Measurements from ENCODE around the gene SFRP2. TPM values are rescaled to one million over a fixed set of nuclear protein-coding genes. Genes with fewer than 3 reads are reported as not detected.

The SFRP2 gene
- total RNA-seq, 1 donor from 2014 or later, result 86.1 TPM

DNA sequence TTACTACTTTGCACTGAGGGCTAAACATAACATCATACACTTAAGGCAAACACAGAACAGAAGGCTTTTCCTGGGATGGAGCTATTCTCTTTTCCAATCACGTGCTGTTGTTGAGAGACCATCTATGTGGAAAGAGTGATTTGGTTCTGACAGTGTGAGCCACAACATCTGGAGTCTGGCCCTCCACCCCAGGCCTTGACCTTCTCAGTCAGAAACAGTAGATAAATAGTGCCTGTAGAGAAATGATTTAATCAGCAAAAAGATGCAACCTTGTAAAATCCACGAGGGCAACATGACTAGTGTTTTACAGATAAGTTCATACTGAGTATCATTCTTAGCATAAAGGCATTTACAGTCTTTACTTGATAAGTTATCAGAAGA, 10.8 kb upstream of the SFRP2 start:
- no peaks in the 10 kb centered on the region for H3K27me3 ChIP-seq

GRCh38 chr4:153798901-153799693, 10.2 kb upstream of the SFRP2 start:
- Histone ChIP-seq H3K79me2 (ENCODE audit: low read depth) (peaks cover 4% of the 10 kb centered on the region), H3K9ac (no peak overlapping the region), H3K9me3 (ENCODE audit: low read depth) (no peaks in the 10 kb centered on the region), H3F3A (ENCODE audit: low read depth) (no peaks in the 10 kb centered on the region), H4K20me1 (ENCODE audit: low read depth) (no peaks in the 10 kb centered on the region), H2AFZ (replicated peaks) (no peak overlapping the region), H3K4me1 (peaks cover 41% of the 10 kb centered on the region), H3K4me2 (no peak overlapping the region), H3K36me3 (no peaks in the 10 kb centered on the region), H3K27me3 (no peaks in the 10 kb centered on the region), H3K27ac (no peak overlapping the region), H3K4me3 (no peak overlapping the region)
- Mint-ChIP-seq H3K4me3 (no peak overlapping the region), H3K27ac (no peak overlapping the region), H3K36me3 (peaks cover 61% of the 10 kb centered on the region), H3K9me3 (peaks cover 47% of the 10 kb centered on the region), H3K4me1 (peaks cover 33% of the 10 kb centered on the region), H3K27me3 (ENCODE audit: insufficient read depth, low read depth) (peaks cover 2% of the 10 kb centered on the region)
- TF ChIP-seq EZH2phosphoT487 (IDR thresholded peaks at IDR 0.05) (no peak), EZH2 (IDR thresholded peaks at IDR 0.05) (no peak)
- TF ChIP-seq, protein P1, sequence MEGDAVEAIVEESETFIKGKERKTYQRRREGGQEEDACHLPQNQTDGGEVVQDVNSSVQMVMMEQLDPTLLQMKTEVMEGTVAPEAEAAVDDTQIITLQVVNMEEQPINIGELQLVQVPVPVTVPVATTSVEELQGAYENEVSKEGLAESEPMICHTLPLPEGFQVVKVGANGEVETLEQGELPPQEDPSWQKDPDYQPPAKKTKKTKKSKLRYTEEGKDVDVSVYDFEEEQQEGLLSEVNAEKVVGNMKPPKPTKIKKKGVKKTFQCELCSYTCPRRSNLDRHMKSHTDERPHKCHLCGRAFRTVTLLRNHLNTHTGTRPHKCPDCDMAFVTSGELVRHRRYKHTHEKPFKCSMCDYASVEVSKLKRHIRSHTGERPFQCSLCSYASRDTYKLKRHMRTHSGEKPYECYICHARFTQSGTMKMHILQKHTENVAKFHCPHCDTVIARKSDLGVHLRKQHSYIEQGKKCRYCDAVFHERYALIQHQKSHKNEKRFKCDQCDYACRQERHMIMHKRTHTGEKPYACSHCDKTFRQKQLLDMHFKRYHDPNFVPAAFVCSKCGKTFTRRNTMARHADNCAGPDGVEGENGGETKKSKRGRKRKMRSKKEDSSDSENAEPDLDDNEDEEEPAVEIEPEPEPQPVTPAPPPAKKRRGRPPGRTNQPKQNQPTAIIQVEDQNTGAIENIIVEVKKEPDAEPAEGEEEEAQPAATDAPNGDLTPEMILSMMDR (IDR thresholded peaks at IDR 0.05), result no peak
- no peak for DNase-seq (ENCODE audit: low spot score)

More for the DNA sequence above, 10.8 kb upstream of the SFRP2 start:
- no peak for DNase-seq (ENCODE audit: low spot score)
- no peaks in the 10 kb centered on the region for H3K9me3 ChIP-seq (ENCODE audit: low read depth)
- H3K36me3 Mint-ChIP-seq, result peaks cover 63% of the 10 kb centered on the region
- H3K4me2 ChIP-seq, result no peak overlapping the region
- no peak overlapping the region for H3K4me3 ChIP-seq
- H3K4me1 ChIP-seq, result peaks cover 38% of the 10 kb centered on the region
- peaks cover 28% of the 10 kb centered on the region for H3K4me1 Mint-ChIP-seq
- H3K36me3 ChIP-seq, result no peaks in the 10 kb centered on the region
- no peaks in the 10 kb centered on the region for H3K79me2 ChIP-seq (ENCODE audit: low read depth)
- H2AFZ ChIP-seq (replicated peaks), result no peak overlapping the region
- H3F3A ChIP-seq (ENCODE audit: low read depth), result no peaks in the 10 kb centered on the region
- H3K27ac Mint-ChIP-seq, result no peak overlapping the region
- H3K27ac ChIP-seq, result no peak overlapping the region
- TF ChIP-seq, protein P1 (IDR thresholded peaks at IDR 0.05), result no peak
- no peak for TF ChIP-seq EZH2phosphoT487 (IDR thresholded peaks at IDR 0.05)
- no peak for TF ChIP-seq EZH2 (IDR thresholded peaks at IDR 0.05)
- peaks cover 47% of the 10 kb centered on the region for H3K9me3 Mint-ChIP-seq
- no peaks in the 10 kb centered on the region for H4K20me1 ChIP-seq (ENCODE audit: low read depth)
- no peak overlapping the region for H3K9ac ChIP-seq
- H3K4me3 Mint-ChIP-seq, result no peak overlapping the region
- peaks cover 2% of the 10 kb centered on the region for H3K27me3 Mint-ChIP-seq (ENCODE audit: insufficient read depth, low read depth)

GRCh38 chr4:153798420-153798819, 9.5 kb upstream of the SFRP2 start:
- Mint-ChIP-seq H3K27me3 (ENCODE audit: insufficient read depth, low read depth) (peaks cover 2% of the 10 kb centered on the region), H3K36me3 (peaks cover 62% of the 10 kb centered on the region), H3K27ac (no peak overlapping the region), H3K4me3 (no peak overlapping the region), H3K9me3 (peaks cover 47% of the 10 kb centered on the region), H3K4me1 (peaks cover 39% of the 10 kb centered on the region)
- H2AFZ ChIP-seq (replicated peaks), result no peak overlapping the region
- H3K27me3 ChIP-seq, result no peaks in the 10 kb centered on the region
- DNase-seq (ENCODE audit: low spot score), result no peak
- H3K79me2 ChIP-seq (ENCODE audit: low read depth), result peaks cover 10% of the 10 kb centered on the region
- H3K36me3 ChIP-seq, result no peaks in the 10 kb centered on the region
- no peak overlapping the region for H3K27ac ChIP-seq
- no peak for TF ChIP-seq EZH2 (IDR thresholded peaks at IDR 0.05)
- TF ChIP-seq, protein P1 (IDR thresholded peaks at IDR 0.05), result no peak
- no peaks in the 10 kb centered on the region for H4K20me1 ChIP-seq (ENCODE audit: low read depth)
- H3K4me1 ChIP-seq, result peaks cover 47% of the 10 kb centered on the region
- no peak overlapping the region for H3K4me3 ChIP-seq
- H3K9me3 ChIP-seq (ENCODE audit: low read depth), result no peaks in the 10 kb centered on the region
- H3F3A ChIP-seq (ENCODE audit: low read depth), result no peaks in the 10 kb centered on the region
- no peak overlapping the region for H3K9ac ChIP-seq
- H3K4me2 ChIP-seq, result no peak overlapping the region
